Umbilical cord (tissue), 2 donors: ENCODE data around the gene SUPT16H. TPM values are rescaled to one million over a fixed set of nuclear protein-coding genes. Genes with fewer than 3 reads are reported as not detected.
"Not testable (repeated sequence)": the region's sequence is repeated elsewhere in the genome, so short reads cannot be mapped to it uniquely, and the experiment has no call there.

Source experiments
- DNase-seq: peaks from one replicate; pipeline ENCODE4 v3.0.0-alpha.2; 2015; ENCODE audit warnings: low spot score
- total RNA-seq: library from RNA; depleted of rRNA; stranded (reverse); fragments of >200 nt; gene quantifications from one replicate; pipeline ENCODE4 v1.2.3, GENCODE V29; 2014; ENCODE audit warnings: low replicate concordance; ENCODE audit not compliant: insufficient read depth

SUPT16H gene
- 59.2 TPM for total RNA-seq

- DNase-seq: peak; percentile 99
Observed at GRCh38 chr14:21383848-21384493, at the start of gene SUPT16H. Gene SUPT16H, minus strand, starts transcription at chr14:21384019. Its CDS starts 92 bp downstream, at chr14:21383927.

GRCh38 chr14:21431126-21431525 lies 47.3 kb upstream of the SUPT16H start:
- DNase-seq: no peak

DNA sequence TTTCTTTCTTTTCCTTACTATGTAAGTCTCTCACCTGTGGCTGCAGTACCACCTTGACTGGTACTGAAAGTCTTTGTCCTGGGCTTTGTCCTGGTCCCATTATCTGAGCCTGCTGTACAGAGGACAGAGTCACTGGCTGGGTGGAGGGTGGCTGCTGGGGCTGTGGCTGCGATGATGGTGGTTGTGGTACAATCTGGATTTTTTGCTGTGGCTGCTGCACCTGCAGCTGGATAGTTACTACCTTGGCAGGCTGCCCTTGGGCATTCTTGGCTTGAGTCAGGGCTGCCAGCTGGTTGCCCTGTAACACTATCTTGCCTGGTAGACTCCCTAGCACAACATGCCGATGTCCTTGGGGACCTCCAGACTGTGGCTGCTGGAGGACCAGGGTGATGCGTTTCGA lies 45.1 kb upstream of the SUPT16H start:
- no peak for DNase-seq

- DNase-seq: no peak
Observed at GRCh38 chr14:21426692-21427091, 42.9 kb upstream of the SUPT16H start.

DNA sequence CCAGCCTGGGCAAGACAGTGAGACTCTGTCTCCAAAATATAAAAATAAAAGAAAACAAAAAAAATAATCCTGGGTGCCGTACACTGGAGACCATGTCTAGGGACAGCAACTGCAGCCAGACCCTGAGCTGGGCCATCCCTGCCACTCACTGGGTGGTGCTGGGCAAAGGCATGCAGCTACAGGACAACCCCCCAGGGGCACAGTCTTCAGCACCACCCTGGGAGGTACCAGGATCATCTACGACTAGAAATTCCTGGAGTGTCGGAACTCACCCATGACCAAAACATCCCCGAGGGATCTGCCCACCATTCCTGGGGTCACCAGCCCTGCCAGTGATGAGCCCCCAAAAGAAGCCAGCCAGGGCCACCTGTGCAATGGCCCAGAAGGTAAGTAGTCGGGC lies 35.7 kb upstream of the SUPT16H start:
- no peak for DNase-seq

DNA sequence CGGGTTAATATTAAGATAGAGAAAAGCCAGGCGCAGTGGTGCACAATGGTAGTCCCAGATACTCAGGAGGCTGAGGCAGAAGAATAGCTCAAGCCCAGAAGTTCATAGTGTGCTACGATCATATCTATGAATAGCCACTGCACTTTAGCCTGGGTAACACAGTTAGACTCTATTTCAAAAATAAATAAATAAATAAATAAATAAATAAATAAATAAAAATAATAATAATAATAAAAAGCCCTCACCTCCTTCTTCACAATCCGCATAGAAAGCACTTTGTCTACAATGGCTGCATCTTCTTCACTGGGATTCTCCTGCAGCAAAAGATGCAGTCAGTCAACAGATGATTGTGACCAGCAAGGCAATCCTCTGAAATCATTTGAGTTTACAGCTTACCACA lies 31.5 kb upstream of the SUPT16H start:
- DNase-seq: no peak

DNA sequence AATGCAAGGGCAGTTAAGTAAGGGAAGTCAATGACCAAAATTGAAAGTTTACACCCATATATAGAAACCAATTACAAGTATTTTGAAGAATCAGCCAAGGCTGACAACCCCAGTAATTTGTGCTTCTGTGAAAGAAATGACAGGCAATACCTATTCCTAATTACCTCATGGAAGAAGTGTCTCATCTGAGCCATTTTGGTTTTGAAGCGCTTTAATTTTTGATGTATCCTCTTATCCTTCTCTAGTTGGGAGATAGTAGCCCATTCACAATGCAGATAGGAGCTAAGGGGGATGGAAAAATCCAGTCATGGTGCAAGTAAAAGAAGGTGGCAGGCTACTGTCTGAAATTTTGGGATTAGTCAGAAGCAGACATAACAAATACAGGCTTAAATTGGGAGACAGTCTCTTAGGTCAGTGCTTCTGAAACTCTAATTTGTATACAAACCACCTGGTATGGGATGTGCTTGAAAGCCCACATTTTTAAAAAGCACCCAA lies 30.4 kb upstream of the SUPT16H start:
- DNase-seq: no peak

- no peak for DNase-seq
Observed at GRCh38 chr14:21408147-21408546, 24.3 kb upstream of the SUPT16H start.

DNA sequence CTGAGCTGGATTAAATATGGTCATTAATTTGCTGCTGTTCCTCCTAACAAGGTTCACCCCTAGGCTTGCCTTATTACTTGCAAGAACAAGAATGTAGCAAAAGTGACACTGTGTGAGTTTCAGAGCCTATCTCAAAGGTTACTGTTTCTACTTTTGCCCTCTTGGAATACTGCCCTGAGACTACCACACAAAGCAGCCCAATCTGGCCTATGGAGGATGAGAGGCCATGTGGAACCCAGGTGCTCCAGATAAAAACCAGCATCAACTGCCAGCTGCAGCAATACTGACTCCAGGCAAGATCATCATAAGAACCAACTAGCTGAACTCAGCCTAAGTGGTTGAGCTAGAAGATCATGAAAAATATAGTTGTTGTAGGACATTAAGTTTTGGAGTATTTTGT lies 22.4 kb upstream of the SUPT16H start:
- no peak for DNase-seq

DNA sequence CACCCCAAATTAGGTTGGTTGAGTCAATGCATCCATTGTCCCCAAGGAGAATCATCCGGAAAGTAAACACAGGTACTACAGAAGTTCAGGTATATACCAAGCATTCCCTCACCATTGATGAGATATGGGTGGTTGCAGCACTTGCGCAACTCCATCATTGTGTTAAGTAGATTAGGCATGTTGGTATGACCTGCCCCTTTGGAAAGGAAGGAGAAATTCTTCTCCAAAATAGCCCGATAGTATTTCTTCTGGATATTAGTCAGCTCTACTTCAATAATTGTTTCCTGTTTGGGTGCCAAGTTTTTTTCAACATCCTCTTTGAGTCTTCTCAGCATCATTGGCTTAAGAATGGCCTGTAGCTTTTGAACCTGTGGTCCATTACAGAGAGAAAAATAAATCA lies 21.3 kb upstream of the SUPT16H start:
- no peak for DNase-seq

DNA sequence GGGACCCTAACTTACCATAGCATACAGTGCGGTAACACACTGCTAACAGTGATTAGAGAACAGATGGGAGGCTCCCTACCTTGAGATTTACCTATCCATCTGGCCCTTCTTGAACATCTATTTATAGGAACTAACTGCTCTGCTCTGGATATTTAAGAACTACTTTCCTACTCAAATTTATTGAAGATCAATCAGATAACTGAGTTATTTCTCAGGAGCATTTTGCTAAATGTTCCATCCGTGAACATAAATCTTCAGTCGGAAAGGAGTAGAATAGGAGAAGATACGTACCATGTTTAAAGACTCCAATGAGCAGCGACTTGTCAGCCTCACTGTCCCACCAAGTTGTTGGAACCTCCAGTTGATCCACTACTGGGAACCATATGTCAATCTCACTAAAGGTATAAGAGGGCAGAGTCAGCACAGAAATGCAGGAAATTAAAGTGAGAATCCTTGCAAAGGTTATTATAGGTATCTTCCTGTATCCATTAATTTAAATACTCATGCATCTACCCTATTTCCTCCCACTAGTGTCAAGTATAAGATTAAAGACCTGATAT lies 15.6 kb upstream of the SUPT16H start:
- no peak for DNase-seq

- no peak for DNase-seq
Observed at GRCh38 chr14:21398901-21399300, 15.1 kb upstream of the SUPT16H start.

- DNase-seq: no peak
Observed at GRCh38 chr14:21395450-21395849, 11.6 kb upstream of the SUPT16H start.

- peak; percentile 8 for DNase-seq
Observed at GRCh38 chr14:21385188-21385904, 1.5 kb upstream of the SUPT16H start.

- DNase-seq: no peak
Observed at GRCh38 chr14:21384494-21384851, 654 bp upstream of the SUPT16H start.

DNA sequence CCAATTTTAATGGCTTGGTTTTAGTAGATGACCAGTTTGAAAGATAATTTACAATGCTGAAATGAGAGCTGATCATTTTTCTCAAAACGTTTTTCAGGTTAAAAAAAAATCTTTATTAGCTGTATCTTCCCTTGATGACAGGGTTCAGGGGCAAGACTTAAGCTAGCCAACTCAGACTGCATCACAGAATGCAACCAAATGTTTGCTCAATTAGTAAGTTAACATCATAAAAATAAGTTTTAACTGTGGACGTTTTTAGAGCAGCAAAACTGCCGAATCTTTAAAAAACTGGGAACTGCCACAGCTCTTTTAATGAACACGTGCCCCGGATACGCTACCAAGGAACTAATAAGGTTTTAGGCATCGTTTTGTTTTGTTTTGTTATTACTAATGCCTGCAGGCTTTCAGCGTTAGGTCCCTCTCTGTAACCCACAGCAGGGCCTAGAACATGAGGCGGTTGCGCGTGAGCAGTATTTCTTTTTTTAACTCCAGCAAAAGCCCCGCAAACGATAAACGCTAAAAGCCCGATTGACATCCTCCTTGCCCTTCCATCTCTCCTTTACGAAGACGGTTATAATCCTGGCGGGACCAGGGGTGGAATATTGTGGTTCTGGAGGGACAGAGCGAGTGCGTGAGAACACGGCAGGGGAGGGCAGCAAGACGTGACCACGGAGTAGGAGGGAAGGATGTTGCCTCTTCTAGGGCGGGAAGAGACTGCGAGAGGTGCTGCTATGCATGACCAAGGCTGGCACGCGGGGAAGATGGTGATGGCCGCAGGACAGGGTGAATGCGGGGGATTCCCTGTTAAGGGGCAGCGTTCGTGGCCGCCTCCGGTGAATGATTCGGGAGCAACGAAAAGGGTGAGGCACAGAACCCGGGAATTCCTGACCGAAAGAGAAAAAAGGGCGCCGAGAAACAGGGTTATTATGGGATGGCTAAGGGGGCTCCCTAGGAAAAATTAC lies 652 bp downstream of the SUPT16H start:
- peak; percentile 43 for DNase-seq

GRCh38 chr14:21382095-21382494 lies 1.7 kb downstream of the SUPT16H start:
- DNase-seq: no peak

- no peak for DNase-seq
Observed at GRCh38 chr14:21379338-21379737, 4.5 kb downstream of the SUPT16H start.

GRCh38 chr14:21373980-21374379 lies 9.8 kb downstream of the SUPT16H start:
- DNase-seq: no peak

DNA sequence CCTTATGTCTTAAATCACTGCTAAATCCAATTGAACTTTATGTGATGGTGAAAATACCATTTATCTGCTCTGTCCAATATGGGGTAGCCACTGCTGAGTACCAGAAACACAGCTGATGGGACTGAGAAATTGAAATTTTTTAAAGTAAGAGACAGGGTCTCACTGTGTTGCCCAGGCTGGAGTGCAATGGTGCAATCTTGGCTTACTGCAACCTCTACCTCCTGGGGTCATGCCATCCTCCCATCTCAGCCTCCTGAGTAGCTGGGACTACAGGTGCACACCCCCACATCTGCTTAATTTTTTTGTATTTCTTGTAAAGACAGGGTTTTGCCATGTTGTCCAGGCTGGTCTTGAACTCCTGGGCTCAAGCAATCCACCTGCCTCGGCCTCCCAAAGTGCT lies 11.0 kb downstream of the SUPT16H start:
- DNase-seq: not testable (repeated sequence)

DNA sequence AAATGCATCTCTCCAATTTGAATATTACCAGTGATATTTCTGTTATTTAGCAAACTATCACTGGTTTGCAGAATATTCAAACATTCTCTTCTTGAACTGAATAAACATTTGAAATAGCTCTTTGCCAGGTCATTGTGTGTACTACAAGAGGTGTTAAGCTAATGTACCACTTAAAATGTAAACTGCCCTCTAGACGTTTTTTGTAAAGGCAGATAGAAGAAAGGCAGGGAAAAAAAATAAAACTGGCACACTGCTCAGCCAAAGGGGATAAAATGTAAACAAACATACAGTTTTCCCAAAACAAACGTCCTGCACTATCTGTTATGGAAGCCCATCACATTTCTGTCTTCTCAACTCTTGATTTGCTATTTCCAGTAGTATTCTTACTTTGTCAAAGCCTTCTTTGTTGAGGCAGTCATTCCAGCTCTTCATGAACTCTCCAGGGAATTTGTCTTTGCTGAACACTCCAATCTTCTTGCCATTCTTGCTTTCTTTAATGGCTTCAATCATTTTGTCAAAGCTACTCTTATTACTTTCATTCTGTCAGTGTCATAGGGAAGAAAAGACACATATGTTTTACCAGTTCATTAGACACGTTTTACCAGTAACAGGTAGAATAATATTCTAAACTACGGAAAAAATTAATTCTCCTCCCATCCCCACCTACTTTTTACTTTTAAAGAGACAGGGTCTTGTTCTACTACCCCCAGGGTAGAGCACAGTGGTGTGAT lies 13.7 kb downstream of the SUPT16H start:
- DNase-seq: no peak
